Measurements from ENCODE around the gene NCKAP1.

- no peak for TF ChIP-seq POLR2A (IDR thresholded peaks at IDR 0.05)
- TF ChIP-seq CTCF (IDR thresholded peaks at IDR 0.05 in 8 of 11, conservative IDR thresholded peaks at IDR 0.05 in 3 of 11), result no peak
- TF ChIP-seq POLR2AphosphoS5 (IDR thresholded peaks at IDR 0.05), result no peak
These were observed 170.0 kb downstream of the NCKAP1 start for GRCh38 chr2:182868054-182868796.
